Body of pancreas (tissue), 4 donors: Measurements from ENCODE around the gene RSBN1L.

Experiments
- CTCF ChIP-seq, 7 experiments: fragments of 450-650 bp in 4 of 7; fragments of 200-600 bp in 3 of 7; sonication (generic) in 3 of 7; IDR thresholded peaks; one replicate each; pipeline ENCODE4 v1.5.1; 2016 to 2019; ENCODE audit warnings: antibody characterized with exemption in 7 of 7
- POLR2A ChIP-seq, 3 donors: fragments of 450-650 bp; IDR thresholded peaks; one replicate each; pipeline ENCODE4 v1.6.1; 2016; ENCODE audit warnings: antibody characterized with exemption in 3 of 3, mild to moderate bottlenecking in 2 of 3

DNA sequence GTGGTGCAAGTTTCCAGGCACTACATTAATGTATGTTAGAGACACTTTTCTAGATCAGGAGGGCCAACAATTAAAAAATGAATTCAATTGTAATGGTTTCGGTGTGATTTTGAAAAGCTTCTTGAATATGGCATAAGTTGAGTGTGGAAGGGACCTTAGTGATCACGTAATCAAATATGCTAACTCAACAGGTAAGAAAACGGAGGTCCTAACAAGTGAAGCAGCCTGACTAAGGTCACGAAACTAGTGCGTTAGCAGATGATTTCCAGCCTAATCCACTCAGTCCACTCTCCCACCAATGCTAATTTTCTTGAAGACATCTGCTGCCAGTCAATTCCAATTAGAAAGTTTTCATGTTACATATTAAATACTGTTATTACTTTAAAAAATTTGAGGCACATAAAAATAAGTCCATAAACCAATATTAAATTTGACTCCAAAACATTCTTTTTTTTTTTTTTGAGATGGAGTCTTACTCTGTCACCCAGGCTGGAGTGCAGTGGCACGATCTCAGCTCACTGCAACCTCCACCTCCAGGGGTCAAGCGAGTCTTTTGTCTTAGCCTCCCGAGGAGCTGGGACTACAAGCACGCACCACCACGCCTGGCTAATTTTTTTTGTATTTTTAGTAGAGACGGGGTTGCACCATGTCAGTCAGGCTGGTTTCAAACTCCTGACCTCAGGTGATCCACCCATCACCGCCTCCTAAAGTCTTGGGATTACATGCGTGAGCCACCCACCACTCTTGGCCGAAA lies 2.3 kb upstream of the RSBN1L start:
- TF ChIP-seq POLR2A (IDR thresholded peaks at IDR 0.05) = no peak
- TF ChIP-seq CTCF (IDR thresholded peaks at IDR 0.05) = no peak
